Measurements from ENCODE around the gene ZNF354C. TPM values are rescaled to one million over a fixed set of nuclear protein-coding genes. Genes with fewer than 3 reads are reported as not detected.

ZNF354C gene
- total and polyA plus RNA-seq, 2 of the 8 experiments (the other 6 are each of a cell fraction or from before 2014, with no cell fraction given): 0.85 to 2.3 TPM

DNA sequence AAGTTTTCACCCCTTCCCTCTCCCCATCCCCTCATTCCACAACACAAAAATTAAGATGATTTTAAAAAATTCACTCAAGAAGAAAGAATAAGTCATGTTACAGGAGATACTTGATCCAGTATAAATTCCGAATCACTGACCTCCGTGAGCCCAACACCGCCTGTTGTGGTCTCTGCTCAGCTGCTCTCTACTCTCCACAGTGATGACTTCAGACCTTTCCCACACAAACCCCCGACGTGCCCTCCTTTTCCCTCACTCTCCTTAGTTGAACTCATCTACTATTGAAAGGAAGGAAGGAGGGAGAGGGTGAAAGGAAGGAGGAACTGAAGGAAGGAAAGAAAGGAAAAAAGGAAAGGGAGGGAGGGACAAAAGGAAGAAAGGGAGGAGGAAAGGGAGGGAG is 55.1 kb downstream of the ZNF354C start:
- no peak overlapping the region for H3K23ac ChIP-seq (ENCODE audit: insufficient read length)
- no peak overlapping the region for H3K4me3 ChIP-seq (ENCODE audit: extremely low read depth in 1 of 4, insufficient read depth in 2 of 4, low read depth in 3 of 4, low read length in 4 of 4)
- H3K27ac ChIP-seq (ENCODE audit: low read depth, low read length): no peak overlapping the region
- H3K79me1 ChIP-seq (ENCODE audit: low read depth, low read length): no peaks in the 10 kb centered on the region
- H3K4me2 ChIP-seq (ENCODE audit: insufficient read depth in 1 of 2, low read depth in 2 of 2, low read length in 2 of 2): no peak overlapping the region
- H4K5ac ChIP-seq (ENCODE audit: insufficient read length, low read depth, low read length): no peak overlapping the region
- no peaks in the 10 kb centered on the region for H3K4me1 ChIP-seq (replicated peaks in 1 of 4; ENCODE audit: control insufficient read depth in 3 of 4, insufficient read depth in 4 of 4, low read length in 3 of 4)
- no peak overlapping the region for H2BK20ac ChIP-seq (ENCODE audit: low read length)
- TF ChIP-seq JUND (IDR thresholded peaks at IDR 0.05; ENCODE audit: low read length) (no peak), KDM1A (IDR thresholded peaks at IDR 0.05; ENCODE audit: borderline replicate concordance, low read length) (no peak), RAD21 (IDR thresholded peaks at IDR 0.05 in 1 of 2, conservative IDR thresholded peaks at IDR 0.05 in 1 of 2; ENCODE audit: low read depth in 2 of 2, low read length in 2 of 2) (no peak), EGR1 (IDR thresholded peaks at IDR 0.05; ENCODE audit: borderline replicate concordance, low read depth, low read length) (no peak)
- TF ChIP-seq, protein P1, sequence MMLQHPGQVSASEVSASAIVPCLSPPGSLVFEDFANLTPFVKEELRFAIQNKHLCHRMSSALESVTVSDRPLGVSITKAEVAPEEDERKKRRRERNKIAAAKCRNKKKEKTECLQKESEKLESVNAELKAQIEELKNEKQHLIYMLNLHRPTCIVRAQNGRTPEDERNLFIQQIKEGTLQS (IDR thresholded peaks at IDR 0.05; ENCODE audit: insufficient read depth, low read depth, low read length): no peak
- H3K18ac ChIP-seq (ENCODE audit: extremely low read depth, low read length): no peak overlapping the region
- no peaks in the 10 kb centered on the region; the same call in 1 of the 2 replicates for H3K23me2 ChIP-seq (ENCODE audit: low read depth, low read length)
- no peak overlapping the region for H4K8ac ChIP-seq (ENCODE audit: extremely low read depth, insufficient read depth, low read length)
- H3K9me3 ChIP-seq (ENCODE audit: insufficient read depth in 2 of 2, low read depth in 1 of 2, low read length in 1 of 2): peaks cover 61 to 78% of the 10 kb centered on the region in 2 experiments
- H2BK120ac ChIP-seq (replicated peaks; ENCODE audit: low read depth, low read length): no peak overlapping the region
- no peak overlapping the region for H3K14ac ChIP-seq (ENCODE audit: insufficient read length)
- H3K4ac ChIP-seq (replicated peaks; ENCODE audit: insufficient read length, low read depth, low read length): no peak overlapping the region
- no peak overlapping the region for H2BK12ac ChIP-seq (ENCODE audit: low read depth, low read length)
- H2BK15ac ChIP-seq (ENCODE audit: low read length): no peak overlapping the region
- FAIRE-seq: no peak
- H2AFZ ChIP-seq (ENCODE audit: low read length): no peak overlapping the region
- no peak overlapping the region for H3K9ac ChIP-seq (replicated peaks in 1 of 4; ENCODE audit: extremely low read depth in 1 of 4, low read depth in 3 of 4, low read length in 3 of 4)
- no peak overlapping the region for H2AK5ac ChIP-seq (ENCODE audit: low read depth, low read length)
- no peaks in the 10 kb centered on the region for H3K36me3 ChIP-seq (ENCODE audit: control insufficient read depth in 2 of 4, insufficient read depth in 4 of 4, low read length in 3 of 4)
- ChIA-PET CTCF (ENCODE audit: partially characterized antibody) (no interaction called here), POLR2A (ENCODE audit: partially characterized antibody) (no interaction called here)
- H4K91ac ChIP-seq (replicated peaks; ENCODE audit: insufficient read length, low read length): no peak overlapping the region
- no peaks in the 10 kb centered on the region for H3K27me3 ChIP-seq (replicated peaks in 1 of 4; ENCODE audit: control insufficient read depth in 3 of 4, extremely low read depth in 1 of 4, insufficient read depth in 3 of 4, low read length in 3 of 4)
- WGBS, 2 experiments (ENCODE audit: extremely low coverage in 1 of 2, insufficient coverage in 1 of 2, insufficient read length in 1 of 2, insufficient replicate concordance in 2 of 2, low coverage in 1 of 2, low lambda C conversion rate in 2 of 2, missing lambda C conversion rate in 1 of 2): 86% methylated on average over 3 of the region's 5 CpGs; no CpG with 5 or more reads in 1 of the 2 experiments
- H4K20me1 ChIP-seq (replicated peaks in 1 of 2; ENCODE audit: control insufficient read depth in 1 of 2, insufficient read depth in 2 of 2, low read length in 2 of 2): no peaks in the 10 kb centered on the region
- H3K79me2 ChIP-seq (ENCODE audit: control insufficient read depth in 1 of 2, insufficient read depth in 2 of 2, low read length in 2 of 2): no peaks in the 10 kb centered on the region
- no peak overlapping the region for H2BK5ac ChIP-seq (ENCODE audit: low read depth, low read length)
- DNase-seq (ENCODE audit: low read depth in 1 of 2, low spot score in 2 of 2): no peak
- H3K56ac ChIP-seq (replicated peaks; ENCODE audit: insufficient read length, low read depth, low read length): no peak overlapping the region
